GM12801 (cell line): ENCODE data around the gene SLC26A11.

ENCODE experiments used
- TF ChIP-seq, protein P1 (sequence below): IDR thresholded peaks from one replicate; pipeline ENCODE4 v1.5.1; 2011; ENCODE audit warnings: control low read depth; ENCODE audit not compliant: insufficient read length; ENCODE audit errors: extremely low read depth

SLC26A11 gene

DNA sequence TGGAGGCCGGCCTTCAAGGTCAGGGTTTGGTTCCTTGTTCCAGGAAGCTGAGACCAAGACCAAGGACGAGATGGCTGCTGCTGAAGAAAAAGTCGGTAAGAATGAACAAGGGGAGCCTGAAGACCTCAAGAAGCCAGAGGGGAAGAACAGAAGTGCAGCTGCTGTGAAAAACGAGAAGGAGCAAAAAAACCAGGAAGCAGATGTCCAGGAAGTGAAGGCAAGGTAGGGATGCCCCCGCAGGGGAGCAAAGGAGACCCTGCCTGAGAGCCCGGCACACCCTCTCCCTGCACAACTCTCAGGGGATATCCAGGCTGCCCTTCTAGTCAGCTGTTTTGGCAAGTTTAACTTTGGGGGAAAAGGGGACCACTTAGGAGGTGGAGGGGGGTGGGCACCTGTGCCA, 69.4 kb downstream of the SLC26A11 start:
- TF ChIP-seq, protein P1, sequence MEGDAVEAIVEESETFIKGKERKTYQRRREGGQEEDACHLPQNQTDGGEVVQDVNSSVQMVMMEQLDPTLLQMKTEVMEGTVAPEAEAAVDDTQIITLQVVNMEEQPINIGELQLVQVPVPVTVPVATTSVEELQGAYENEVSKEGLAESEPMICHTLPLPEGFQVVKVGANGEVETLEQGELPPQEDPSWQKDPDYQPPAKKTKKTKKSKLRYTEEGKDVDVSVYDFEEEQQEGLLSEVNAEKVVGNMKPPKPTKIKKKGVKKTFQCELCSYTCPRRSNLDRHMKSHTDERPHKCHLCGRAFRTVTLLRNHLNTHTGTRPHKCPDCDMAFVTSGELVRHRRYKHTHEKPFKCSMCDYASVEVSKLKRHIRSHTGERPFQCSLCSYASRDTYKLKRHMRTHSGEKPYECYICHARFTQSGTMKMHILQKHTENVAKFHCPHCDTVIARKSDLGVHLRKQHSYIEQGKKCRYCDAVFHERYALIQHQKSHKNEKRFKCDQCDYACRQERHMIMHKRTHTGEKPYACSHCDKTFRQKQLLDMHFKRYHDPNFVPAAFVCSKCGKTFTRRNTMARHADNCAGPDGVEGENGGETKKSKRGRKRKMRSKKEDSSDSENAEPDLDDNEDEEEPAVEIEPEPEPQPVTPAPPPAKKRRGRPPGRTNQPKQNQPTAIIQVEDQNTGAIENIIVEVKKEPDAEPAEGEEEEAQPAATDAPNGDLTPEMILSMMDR = no peak

DNA sequence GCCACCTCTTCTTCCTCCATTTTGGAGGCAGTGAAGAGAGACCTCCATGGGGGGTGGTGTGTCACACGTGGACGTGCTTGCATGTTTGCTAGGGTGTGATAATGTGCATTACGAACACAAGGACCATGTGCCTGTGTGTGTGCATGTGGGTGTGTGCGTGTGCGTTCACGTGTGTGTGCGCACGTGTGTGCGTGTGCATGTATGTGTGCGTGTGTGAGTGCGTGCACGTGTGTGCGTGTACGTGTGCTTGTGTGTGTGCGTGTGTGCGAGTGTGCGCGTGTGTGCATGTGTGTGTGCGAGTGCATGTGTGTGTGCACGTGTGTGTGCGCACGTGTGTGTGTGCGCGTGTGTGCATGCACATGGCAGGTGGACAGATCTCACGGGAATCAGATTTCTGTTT, 69.9 kb downstream of the SLC26A11 start:
- TF ChIP-seq, protein P1 = no peak

DNA sequence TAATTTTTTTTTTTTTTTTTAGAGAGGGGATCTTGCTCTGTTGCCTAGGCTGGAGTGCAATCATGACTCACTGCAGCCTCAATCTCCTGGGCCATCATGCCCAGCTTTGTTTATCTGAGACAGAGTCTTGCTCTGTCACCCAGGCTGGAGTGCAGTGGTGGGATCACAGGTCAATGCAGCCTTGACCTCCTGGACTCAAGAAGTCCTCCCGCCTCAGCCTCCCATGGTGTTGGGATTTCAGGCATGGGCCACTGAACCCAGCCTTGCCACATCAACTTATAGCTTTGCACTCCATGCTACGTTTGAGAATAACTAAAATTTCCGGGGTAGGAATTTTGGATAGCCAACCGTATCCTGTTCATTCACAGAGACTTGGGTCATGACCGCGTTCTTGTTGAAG, 71.0 kb downstream of the SLC26A11 start:
- TF ChIP-seq, protein P1 = no peak

DNA sequence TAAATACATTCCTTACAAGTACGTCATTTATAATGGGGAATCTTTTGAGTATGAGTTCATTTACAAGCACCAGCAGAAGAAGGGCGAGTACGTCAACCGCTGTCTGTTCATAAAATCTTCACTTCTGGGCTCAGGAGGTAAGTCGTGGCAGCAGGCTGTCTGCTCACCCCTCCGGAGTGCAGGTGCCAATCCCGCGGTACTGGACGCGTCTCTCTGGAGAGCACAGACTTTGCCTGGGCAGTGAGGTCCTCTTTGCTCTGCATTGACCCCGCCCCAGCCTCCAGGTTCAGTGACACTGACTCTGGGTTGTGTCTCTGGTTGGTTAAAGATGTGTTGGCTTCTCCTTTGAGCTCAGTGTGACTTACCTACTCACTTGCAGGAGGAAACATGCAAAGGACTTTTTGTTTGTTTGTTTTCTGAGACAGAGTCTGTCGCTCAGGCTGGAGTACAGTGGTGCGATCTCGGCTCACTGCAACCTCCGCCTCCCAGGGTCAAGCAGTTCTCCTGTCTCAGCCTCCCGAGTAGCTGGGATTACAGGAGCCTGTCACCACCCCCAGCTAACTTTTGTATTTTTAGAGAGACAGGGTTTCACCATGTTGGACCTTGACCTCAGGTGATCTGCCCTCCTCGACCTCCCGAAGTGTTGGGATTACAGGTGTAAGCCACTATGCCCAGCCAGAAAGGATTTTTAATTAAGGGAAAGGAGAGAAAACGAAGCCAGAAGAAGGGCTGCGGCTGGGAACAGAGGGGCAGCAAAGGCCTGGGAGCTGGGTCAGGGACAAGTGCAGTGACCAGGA, 71.7 kb downstream of the SLC26A11 start:
- TF ChIP-seq, protein P1 = no peak

DNA sequence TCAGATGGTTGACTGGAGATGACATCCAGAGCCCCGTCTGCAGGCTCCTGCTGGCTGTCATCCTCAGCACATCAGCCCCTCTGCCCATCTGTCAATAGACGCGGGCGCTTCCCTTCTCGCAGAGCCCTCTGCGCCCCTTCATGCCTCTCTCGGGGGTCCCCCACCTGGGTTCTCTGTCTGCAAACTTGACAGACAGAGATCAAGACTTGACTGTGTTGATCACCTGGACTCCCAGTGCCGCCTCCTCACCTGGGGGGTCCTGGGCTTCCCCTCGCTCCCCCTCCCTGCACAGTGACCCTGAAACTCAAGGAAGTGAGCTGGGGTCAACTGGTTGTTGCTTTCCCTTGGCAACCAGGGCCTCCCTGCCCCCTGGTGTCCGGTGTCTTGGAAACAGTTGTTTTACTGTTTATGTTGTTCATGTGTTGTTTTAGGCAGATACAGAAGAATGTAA, 72.3 kb downstream of the SLC26A11 start:
- TF ChIP-seq, protein P1 = no peak

DNA sequence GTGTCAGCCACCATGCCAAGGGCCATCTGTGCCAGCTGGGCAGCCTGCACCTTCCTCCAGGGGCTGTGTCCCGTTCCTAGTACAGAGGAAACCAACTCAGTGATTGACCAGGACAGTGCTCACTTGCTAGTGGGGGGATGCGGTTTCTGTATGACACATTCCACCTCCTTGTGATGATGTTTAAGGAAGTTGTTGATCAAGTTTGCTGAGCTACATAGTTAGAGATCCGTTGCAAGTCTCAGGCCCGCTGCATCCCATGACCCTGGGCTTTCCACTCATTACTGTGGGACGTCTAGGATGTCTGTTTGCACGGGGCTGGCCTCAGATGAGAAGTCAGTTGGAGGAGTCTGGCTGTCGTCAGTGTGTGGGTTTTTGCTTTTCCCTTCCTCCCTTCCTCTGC, 74.0 kb downstream of the SLC26A11 start:
- TF ChIP-seq, protein P1 = no peak

DNA sequence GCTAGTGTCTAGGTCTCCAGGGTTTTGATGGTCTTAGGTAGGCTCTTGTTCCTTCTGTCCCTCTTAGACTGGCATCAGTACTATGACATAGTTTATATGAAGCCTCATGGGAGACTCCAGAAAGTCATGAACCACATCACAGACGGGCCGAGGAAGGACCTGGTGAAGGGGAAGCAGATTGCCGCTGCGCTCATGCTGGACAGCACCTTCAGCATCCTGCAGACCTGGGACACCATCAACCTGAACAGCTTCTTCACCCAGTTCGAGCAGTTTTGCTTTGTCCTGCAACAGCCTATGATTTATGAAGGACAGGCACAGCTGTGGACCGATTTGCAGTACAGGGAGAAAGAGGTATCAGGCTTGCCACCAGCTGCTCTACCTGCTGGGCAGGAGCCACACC, 74.4 kb downstream of the SLC26A11 start:
- TF ChIP-seq, protein P1 = no peak

DNA sequence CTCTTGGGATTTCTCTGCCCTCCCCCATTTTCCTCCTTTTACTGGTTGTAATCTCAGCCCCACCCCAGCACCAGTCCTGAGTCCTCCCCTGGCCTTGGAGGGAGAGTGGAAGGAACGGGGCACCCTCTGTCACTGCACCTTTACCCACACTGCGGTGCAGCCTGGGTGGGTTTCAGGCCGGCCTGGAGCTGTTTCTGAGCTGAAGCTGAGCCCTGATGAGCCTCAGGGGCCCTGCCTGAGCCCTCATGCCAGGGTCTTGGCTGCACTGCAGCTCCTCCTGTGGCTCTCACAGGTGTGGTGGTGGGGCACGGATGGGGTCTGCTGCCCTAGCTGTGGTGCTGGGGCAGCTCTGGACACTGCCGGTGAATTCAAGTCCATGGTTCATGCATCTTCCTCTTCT, 74.9 kb downstream of the SLC26A11 start:
- TF ChIP-seq, protein P1 = no peak
